Tibial nerve (tissue), 4 donors: ENCODE measurements around the gene KLHDC3.

Source experiments
- CTCF ChIP-seq, 5 experiments: fragments of 200-600 bp in 3 of 5; fragments of 450-650 bp in 2 of 5; sonication (generic) in 3 of 5; IDR thresholded peaks; one replicate each; pipeline ENCODE4 v1.5.1; 2016 to 2019; ENCODE audit warnings: antibody characterized with exemption in 5 of 5, mild to moderate bottlenecking in 3 of 5, moderate library complexity in 2 of 5
- EP300 ChIP-seq, 2 donors: sonication (generic); formaldehyde crosslinking; IDR thresholded peaks; one replicate each; pipeline ENCODE4 v1.6.1; 2017; ENCODE audit warnings: antibody characterized with exemption in 2 of 2, mild to moderate bottlenecking in 1 of 2

GRCh38 chr6:42981836-42982235, 32.2 kb upstream of the KLHDC3 start:
- TF ChIP-seq CTCF (IDR thresholded peaks at IDR 0.05) (no peak), EP300 (IDR thresholded peaks at IDR 0.05) (no peak)
